Measurements from ENCODE around the gene TNFRSF19. TPM values are rescaled to one million over a fixed set of nuclear protein-coding genes. Genes with fewer than 3 reads are reported as not detected.

TNFRSF19 gene
- total and polyA plus RNA-seq, 2 of the 8 experiments (the other 6 are each of a cell fraction or from before 2014, with no cell fraction given), result 0.50 to 0.95 TPM

GRCh38 chr13:23580684-23581060 is 10.5 kb downstream of the TNFRSF19 start:
- CTCF ChIA-PET (ENCODE audit: partially characterized antibody), result interaction anchor here (0.6 to 1.4 kb wide), 5 partner anchors 54 to 1833 kb away, joined by 3 to 4 read pairs (median 3); no protein-coding TSS in a partner anchor
- TF ChIP-seq EP300 (IDR thresholded peaks at IDR 0.05; ENCODE audit: borderline replicate concordance in 1 of 2, low read depth in 2 of 2, low read length in 2 of 2) (no peak), KDM1A (IDR thresholded peaks at IDR 0.05; ENCODE audit: borderline replicate concordance, low read length) (no peak), RBBP5 (IDR thresholded peaks at IDR 0.05; ENCODE audit: borderline replicate concordance, low read depth, low read length) (no peak), SRF (IDR thresholded peaks at IDR 0.05; ENCODE audit: low read depth, low read length) (no peak), MAX (IDR thresholded peaks at IDR 0.05) (no peak), CTCF (IDR thresholded peaks at IDR 0.05; ENCODE audit: control extremely low read depth in 1 of 3, insufficient read depth in 1 of 3, low read depth in 1 of 3, low read length in 3 of 3) (no peak), CEBPB (IDR thresholded peaks at IDR 0.05; ENCODE audit: low read depth, low read length) (no peak), ATF3 (IDR thresholded peaks at IDR 0.05; ENCODE audit: insufficient read depth, low read depth, low read length) (no peak), RFX5 (IDR thresholded peaks at IDR 0.05; ENCODE audit: borderline replicate concordance, low read depth, low read length) (no peak), ASH2L (IDR thresholded peaks at IDR 0.05; ENCODE audit: low read length) (no peak), SP1 (IDR thresholded peaks at IDR 0.05; ENCODE audit: low read depth, low read length) (no peak)

More at GRCh38 chr13:23580684-23581060, 10.5 kb downstream of the TNFRSF19 start:
- H2AFZ ChIP-seq (ENCODE audit: low read length), result no peak overlapping the region
- H4K91ac ChIP-seq (replicated peaks; ENCODE audit: insufficient read length, low read length), result no peak overlapping the region
- H2BK12ac ChIP-seq (ENCODE audit: low read depth, low read length), result no peak overlapping the region
- no peak overlapping the region for H3K56ac ChIP-seq (replicated peaks; ENCODE audit: insufficient read length, low read depth, low read length)
- H3K4ac ChIP-seq (replicated peaks; ENCODE audit: insufficient read length, low read depth, low read length), result no peak overlapping the region
- 95% methylated on average over 1 of the region's 1 CpG; no CpG with 5 or more reads in 1 of the 2 experiments for WGBS, 2 experiments (ENCODE audit: extremely low coverage in 1 of 2, insufficient coverage in 1 of 2, insufficient read length in 1 of 2, insufficient replicate concordance in 2 of 2, low coverage in 1 of 2, low lambda C conversion rate in 2 of 2, missing lambda C conversion rate in 1 of 2)
- no peak overlapping the region for H3K18ac ChIP-seq (ENCODE audit: extremely low read depth, low read length)
- no peak overlapping the region for H2BK20ac ChIP-seq (ENCODE audit: low read length)
- no peak overlapping the region for H2AK5ac ChIP-seq (ENCODE audit: low read depth, low read length)
- peaks cover 4 to 29% (median 23%) of the 10 kb centered on the region in 4 experiments; a peak in 6 of 7 replicates for H3K27me3 ChIP-seq (replicated peaks in 1 of 4; ENCODE audit: control insufficient read depth in 3 of 4, extremely low read depth in 1 of 4, insufficient read depth in 3 of 4, low read length in 3 of 4)
- DNase-seq (ENCODE audit: low read depth in 1 of 2, low spot score in 2 of 2), result no peak
- no peak overlapping the region for H2BK120ac ChIP-seq (replicated peaks; ENCODE audit: low read depth, low read length)
- H3K9me3 ChIP-seq (ENCODE audit: insufficient read depth in 2 of 2, low read depth in 1 of 2, low read length in 1 of 2), result no peaks in the 10 kb centered on the region
- H2BK15ac ChIP-seq (ENCODE audit: low read length), result no peak overlapping the region
- H4K8ac ChIP-seq (ENCODE audit: extremely low read depth, insufficient read depth, low read length), result no peak overlapping the region
- H3K9ac ChIP-seq (replicated peaks in 1 of 4; ENCODE audit: extremely low read depth in 1 of 4, low read depth in 3 of 4, low read length in 3 of 4), result no peak overlapping the region
- no peaks in the 10 kb centered on the region for H3K79me1 ChIP-seq (ENCODE audit: low read depth, low read length)
- no peaks in the 10 kb centered on the region for H3K79me2 ChIP-seq (ENCODE audit: control insufficient read depth in 1 of 2, insufficient read depth in 2 of 2, low read length in 2 of 2)
- H4K20me1 ChIP-seq (replicated peaks in 1 of 2; ENCODE audit: control insufficient read depth in 1 of 2, insufficient read depth in 2 of 2, low read length in 2 of 2), result no peaks in the 10 kb centered on the region
- H4K5ac ChIP-seq (ENCODE audit: insufficient read length, low read depth, low read length), result no peak overlapping the region
- H3K4me2 ChIP-seq (ENCODE audit: insufficient read depth in 1 of 2, low read depth in 2 of 2, low read length in 2 of 2), result no peak overlapping the region
- H3K4me3 ChIP-seq (ENCODE audit: extremely low read depth in 1 of 4, insufficient read depth in 2 of 4, low read depth in 3 of 4, low read length in 4 of 4), result no peak overlapping the region
- H3K23ac ChIP-seq (ENCODE audit: insufficient read length), result no peak overlapping the region
- POLR2A ChIA-PET (ENCODE audit: partially characterized antibody), result no interaction called here
- H3K36me3 ChIP-seq (ENCODE audit: control insufficient read depth in 2 of 4, insufficient read depth in 4 of 4, low read length in 3 of 4), result no peaks in the 10 kb centered on the region
- H3K14ac ChIP-seq (ENCODE audit: insufficient read length), result no peak overlapping the region
- FAIRE-seq, result no peak
- peaks cover 0 to 3% (median 0%) of the 10 kb centered on the region in 4 experiments; a peak in 3 of 7 replicates for H3K4me1 ChIP-seq (replicated peaks in 1 of 4; ENCODE audit: control insufficient read depth in 3 of 4, insufficient read depth in 4 of 4, low read length in 3 of 4)
- no peak overlapping the region for H2BK5ac ChIP-seq (ENCODE audit: low read depth, low read length)
- H3K27ac ChIP-seq (ENCODE audit: low read depth, low read length), result no peak overlapping the region
- peaks cover 5% of the 10 kb centered on the region; the same call in 1 of the 2 replicates for H3K23me2 ChIP-seq (ENCODE audit: low read depth, low read length)
